Muscle layer of duodenum (tissue), 2 donors: Measurements from ENCODE around the gene SNX12.

Experiments
- H3K27ac ChIP-seq: one replicate; pipeline ENCODE4 v1.7.0; 2013; ENCODE audit warnings: mild to moderate bottlenecking, low read length
- H3K27me3 ChIP-seq: one replicate; pipeline ENCODE4 v1.7.0; 2013; ENCODE audit warnings: low read depth, mild to moderate bottlenecking, control low read depth, low read length
- H3K36me3 ChIP-seq, 2 donors: one replicate each; pipeline ENCODE4 v1.7.0; 2013; ENCODE audit warnings: low read length in 2 of 2, control low read depth in 1 of 2, mild to moderate bottlenecking in 1 of 2; ENCODE audit not compliant: insufficient read depth in 2 of 2, control insufficient read depth in 1 of 2
- H3K4me1 ChIP-seq, 2 donors: one replicate each; pipeline ENCODE4 v1.7.0; 2013; ENCODE audit warnings: low read length in 2 of 2, mild to moderate bottlenecking in 2 of 2, control low read depth in 1 of 2, moderate library complexity in 1 of 2; ENCODE audit not compliant: insufficient read depth in 2 of 2, control insufficient read depth in 1 of 2
- H3K4me3 ChIP-seq, 2 donors: one replicate each; pipeline ENCODE4 v1.7.0; 2013; ENCODE audit warnings: low read length in 2 of 2, low read depth in 1 of 2, mild to moderate bottlenecking in 1 of 2
- H3K9me3 ChIP-seq, 2 donors: one replicate each; pipeline ENCODE4 v1.7.0; 2013; ENCODE audit warnings: low read length in 2 of 2, control low read depth in 1 of 2, mild to moderate bottlenecking in 1 of 2; ENCODE audit not compliant: control insufficient read depth in 1 of 2
- donor health status: healthy.

Gene SNX12

DNA sequence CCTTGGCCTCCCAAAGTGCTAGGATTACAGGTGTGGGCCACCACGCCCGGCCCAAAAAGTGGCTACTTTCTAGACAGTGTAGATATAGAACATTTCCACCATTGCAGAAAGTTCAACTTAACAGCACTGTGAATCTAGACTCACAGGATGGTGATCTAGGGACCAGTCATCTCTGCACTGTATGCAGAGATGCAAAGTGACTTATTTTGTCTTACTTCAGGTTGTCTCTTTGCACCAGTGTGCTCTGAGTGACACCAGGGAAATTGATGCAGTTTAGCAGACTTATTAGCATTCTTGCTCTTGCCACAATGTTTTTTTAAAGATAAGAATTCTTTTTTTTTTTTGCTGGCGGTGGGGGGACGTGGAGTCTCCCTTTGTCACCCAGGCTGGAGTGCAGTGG is 14.7 kb upstream of the SNX12 start:
- Histone ChIP-seq H3K4me1 (no peaks in the 10 kb centered on the region), H3K4me3 (no peak overlapping the region), H3K27ac (no peak overlapping the region), H3K9me3 (no peaks in the 10 kb centered on the region), H3K36me3 (no peaks in the 10 kb centered on the region), H3K27me3 (no peaks in the 10 kb centered on the region)

DNA sequence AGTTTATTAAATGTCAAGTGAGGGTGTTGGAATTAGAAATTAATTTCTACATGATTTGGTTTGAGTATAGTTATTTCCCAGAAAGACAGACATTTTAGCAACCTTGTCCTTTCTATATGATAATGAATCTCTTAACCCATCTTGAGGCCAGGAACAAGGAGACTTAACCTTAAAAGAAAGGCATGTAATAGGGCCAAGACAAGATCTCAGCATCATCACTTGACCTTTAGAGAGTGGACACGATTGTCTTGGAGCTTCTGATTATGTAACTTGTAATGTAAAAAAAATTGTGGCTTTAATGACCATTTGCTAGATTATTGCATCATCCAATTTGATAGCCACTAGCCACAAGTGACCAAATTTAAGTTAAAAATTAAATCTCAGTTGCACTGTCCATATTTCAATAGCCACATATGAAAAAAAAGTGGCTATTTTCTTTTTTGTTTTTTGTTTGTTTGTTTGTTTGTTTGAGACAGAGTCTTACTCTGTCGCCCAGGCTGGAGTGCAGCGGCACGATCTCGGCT is 14.1 kb upstream of the SNX12 start:
- no peak overlapping the region for H3K4me3 ChIP-seq
- no peak overlapping the region for H3K27ac ChIP-seq
- H3K27me3 ChIP-seq, result no peaks in the 10 kb centered on the region
- no peaks in the 10 kb centered on the region for H3K36me3 ChIP-seq
- no peaks in the 10 kb centered on the region for H3K4me1 ChIP-seq
- no peaks in the 10 kb centered on the region for H3K9me3 ChIP-seq

DNA sequence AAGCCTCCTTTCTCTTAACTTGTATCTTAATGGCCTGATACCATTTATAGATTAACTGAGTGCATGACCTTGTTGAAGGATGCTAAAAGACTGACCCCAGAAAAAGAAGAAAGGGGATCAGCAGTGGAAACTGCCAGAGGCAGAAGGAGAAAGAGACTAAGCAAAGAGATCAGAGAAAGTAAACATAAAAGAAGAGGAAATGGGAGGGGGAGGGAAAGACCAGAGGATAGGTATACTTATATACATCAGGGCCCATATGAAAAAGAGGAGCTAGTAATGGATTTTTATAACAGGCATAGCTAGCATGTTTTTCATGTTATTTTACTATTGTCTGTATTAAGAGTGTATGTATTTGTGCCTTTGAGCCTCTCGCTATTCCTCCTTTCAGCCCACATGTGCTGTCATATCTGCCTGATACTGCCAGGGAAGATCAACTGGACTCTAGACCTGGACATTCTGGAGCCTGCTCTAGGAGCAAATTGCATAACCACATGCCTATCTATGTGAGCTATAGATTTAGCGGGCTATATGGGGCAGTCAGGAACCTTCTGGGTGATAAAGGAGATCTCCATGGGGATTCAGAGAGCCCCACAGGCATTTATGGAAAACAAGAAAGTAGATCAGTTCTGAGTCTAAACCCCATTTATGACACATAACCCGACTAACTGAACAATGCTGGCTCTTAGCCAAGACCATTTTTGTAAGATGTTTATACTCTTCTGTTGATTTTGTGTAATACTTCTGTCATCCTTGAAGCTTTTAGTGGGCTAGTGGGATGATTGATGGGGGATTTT is 13.4 kb upstream of the SNX12 start:
- no peaks in the 10 kb centered on the region for H3K36me3 ChIP-seq
- H3K4me1 ChIP-seq, result no peaks in the 10 kb centered on the region
- H3K4me3 ChIP-seq, result no peak overlapping the region
- H3K27me3 ChIP-seq, result no peaks in the 10 kb centered on the region
- H3K9me3 ChIP-seq, result no peaks in the 10 kb centered on the region
- no peak overlapping the region for H3K27ac ChIP-seq

DNA sequence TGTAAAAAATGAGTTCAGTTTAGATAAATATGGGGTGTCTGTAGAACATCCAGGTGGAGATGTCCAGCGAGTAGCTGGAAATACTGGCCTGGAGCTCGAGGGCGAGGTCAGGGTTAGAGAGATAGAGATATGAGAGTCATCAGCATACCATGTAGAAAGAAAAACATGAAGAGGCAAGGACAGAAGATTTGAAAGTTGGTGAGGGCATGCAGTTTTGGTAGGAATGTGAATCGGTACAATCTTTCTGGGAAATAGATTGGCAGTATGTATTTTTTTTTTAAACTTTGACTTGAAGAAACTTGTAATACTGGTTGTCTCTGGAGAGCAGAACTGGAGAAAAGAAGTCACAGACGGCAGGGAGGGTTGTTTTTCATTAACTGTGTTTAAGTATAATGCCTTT is 2.4 kb upstream of the SNX12 start:
- no peaks in the 10 kb centered on the region for H3K9me3 ChIP-seq
- H3K4me1 ChIP-seq, result peaks cover 0 to 13% of the 10 kb centered on the region in 2 donors
- H3K36me3 ChIP-seq, result no peaks in the 10 kb centered on the region
- H3K27ac ChIP-seq, result no peak overlapping the region
- no peaks in the 10 kb centered on the region for H3K27me3 ChIP-seq
- no peak overlapping the region for H3K4me3 ChIP-seq

DNA sequence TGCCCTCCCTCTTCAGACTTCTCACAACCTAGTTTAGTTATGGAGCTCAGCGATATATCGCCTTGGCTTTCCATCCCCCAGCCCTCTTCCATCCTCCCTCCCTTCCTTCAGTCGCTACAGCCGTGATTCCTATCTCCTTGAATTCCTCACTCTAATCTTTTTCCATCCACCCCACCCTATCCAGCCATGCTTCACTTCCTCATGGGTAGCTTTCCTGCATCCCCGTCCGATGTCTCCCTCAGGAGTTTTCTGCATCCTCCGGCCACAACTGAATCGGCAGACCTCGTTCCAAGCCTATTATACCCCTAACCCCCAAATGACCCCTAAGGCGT is 456 bp downstream of the SNX12 start:
- peak overlapping the region; percentile 87 for H3K27ac ChIP-seq
- H3K27me3 ChIP-seq, result no peaks in the 10 kb centered on the region
- H3K4me3 ChIP-seq, result peak overlapping the region; percentile 70 to 88
- H3K36me3 ChIP-seq, result peaks cover 0 to under 1% of the 10 kb centered on the region in 2 donors
- H3K4me1 ChIP-seq, result peaks cover 0 to 13% of the 10 kb centered on the region in 2 donors
- H3K9me3 ChIP-seq, result no peaks in the 10 kb centered on the region

DNA sequence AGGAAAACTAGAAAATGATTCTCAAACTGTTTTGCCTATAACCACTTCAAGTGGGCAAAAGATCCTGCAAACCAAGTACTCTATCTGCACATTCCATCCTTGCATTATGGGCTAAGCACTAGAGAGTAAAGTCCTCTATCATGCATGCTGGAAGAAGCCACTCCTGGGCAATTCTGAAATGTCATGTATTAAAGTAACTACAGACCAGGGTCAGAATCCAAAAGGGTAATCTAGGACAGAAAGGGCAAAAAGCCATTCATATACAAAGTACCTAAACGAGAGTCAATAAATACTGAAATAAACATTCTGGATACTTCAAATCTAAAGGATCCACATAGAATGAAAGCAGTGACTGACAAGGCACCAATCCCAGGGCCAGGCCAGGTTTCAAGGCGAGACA is 1.0 kb downstream of the SNX12 start:
- H3K4me3 ChIP-seq, result peak overlapping the region; percentile 70 to 88
- H3K27ac ChIP-seq, result peak overlapping the region; percentile 87
- no peaks in the 10 kb centered on the region for H3K9me3 ChIP-seq
- no peaks in the 10 kb centered on the region for H3K27me3 ChIP-seq
- peaks cover 0 to 13% of the 10 kb centered on the region in 2 donors for H3K4me1 ChIP-seq
- peaks cover 0 to 5% of the 10 kb centered on the region in 2 donors for H3K36me3 ChIP-seq

DNA sequence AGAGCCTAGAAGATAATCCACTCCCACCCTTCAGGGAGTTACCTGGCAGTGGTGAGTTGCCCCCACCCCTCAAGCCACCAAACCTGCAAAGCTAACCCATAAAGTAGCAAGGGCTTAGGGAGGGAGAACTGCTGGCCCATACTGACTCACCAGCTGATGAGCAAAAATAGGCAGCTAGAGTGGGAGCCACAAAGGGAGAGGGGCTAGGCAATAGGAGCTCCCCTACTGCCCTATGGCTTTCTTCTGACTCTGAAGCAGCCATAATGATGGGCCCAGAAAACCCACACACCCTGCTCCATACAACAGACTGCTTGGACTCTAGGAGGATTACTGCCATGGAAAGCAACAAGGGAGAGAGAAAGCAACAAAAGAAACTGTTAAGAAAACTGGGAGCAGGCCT is 8.0 kb downstream of the SNX12 start:
- H3K4me3 ChIP-seq, result no peak overlapping the region
- no peaks in the 10 kb centered on the region for H3K4me1 ChIP-seq
- H3K27ac ChIP-seq, result no peak overlapping the region
- H3K36me3 ChIP-seq, result peaks cover 16 to 23% of the 10 kb centered on the region in 2 donors
- no peaks in the 10 kb centered on the region for H3K9me3 ChIP-seq
- no peaks in the 10 kb centered on the region for H3K27me3 ChIP-seq

DNA sequence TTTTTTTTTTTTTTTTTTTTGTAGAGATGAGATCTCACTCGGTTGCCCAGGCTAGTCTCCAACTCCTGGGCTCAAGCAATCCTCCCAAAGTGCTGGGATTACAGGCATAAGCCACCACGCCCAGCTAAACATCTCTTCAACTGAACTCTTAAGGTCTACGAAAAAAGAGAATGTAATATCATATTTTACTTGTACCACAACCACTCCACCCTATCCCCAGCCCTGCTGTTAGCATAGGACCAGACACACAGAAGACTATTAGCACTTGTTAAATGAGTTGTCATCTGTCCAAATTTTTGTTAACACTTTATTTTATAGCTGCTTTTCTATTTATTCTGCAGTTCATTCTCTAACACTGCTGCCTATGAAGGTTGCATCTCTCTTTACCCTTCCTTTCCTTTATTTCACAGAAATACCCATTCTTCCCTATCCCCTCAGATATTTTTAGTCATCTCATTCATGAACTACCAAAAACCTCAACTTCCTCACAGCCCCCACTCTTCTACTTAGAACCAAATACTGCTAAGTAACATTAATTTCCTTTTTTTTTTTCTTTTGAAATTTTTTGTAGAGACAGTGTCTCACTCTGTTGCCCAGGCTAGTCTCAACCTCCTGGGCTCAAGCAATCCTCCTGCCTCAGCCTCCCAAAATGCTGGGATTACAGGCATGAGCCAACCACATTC is 10.1 kb downstream of the SNX12 start:
- Histone ChIP-seq H3K4me3 (no peak overlapping the region), H3K27me3 (no peaks in the 10 kb centered on the region), H3K9me3 (no peaks in the 10 kb centered on the region), H3K36me3 (peaks cover 16 to 23% of the 10 kb centered on the region in 2 donors), H3K27ac (no peak overlapping the region), H3K4me1 (no peaks in the 10 kb centered on the region)

DNA sequence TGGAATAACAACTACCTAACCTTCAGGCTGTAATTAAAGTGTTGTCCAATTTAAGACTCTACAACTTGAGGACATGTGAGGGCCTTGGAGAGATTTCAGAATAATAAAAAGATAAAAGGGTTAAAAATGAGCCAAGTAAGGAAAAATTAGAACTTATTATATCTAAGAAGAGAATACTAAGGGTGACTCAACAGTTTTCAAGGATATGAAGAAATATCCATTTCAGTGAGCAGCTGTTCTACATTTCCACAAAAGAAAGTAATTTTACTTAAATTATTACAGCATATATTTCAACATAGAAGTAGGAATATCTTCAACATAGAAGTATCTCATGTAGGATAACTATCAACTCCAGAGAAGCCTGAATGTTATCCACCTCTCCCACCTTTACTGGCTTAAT is 11.3 kb downstream of the SNX12 start:
- Histone ChIP-seq H3K27me3 (no peaks in the 10 kb centered on the region), H3K9me3 (no peaks in the 10 kb centered on the region), H3K4me1 (no peaks in the 10 kb centered on the region), H3K4me3 (no peak overlapping the region), H3K36me3 (peaks cover 16 to 17% of the 10 kb centered on the region in 2 donors), H3K27ac (no peak overlapping the region)

DNA sequence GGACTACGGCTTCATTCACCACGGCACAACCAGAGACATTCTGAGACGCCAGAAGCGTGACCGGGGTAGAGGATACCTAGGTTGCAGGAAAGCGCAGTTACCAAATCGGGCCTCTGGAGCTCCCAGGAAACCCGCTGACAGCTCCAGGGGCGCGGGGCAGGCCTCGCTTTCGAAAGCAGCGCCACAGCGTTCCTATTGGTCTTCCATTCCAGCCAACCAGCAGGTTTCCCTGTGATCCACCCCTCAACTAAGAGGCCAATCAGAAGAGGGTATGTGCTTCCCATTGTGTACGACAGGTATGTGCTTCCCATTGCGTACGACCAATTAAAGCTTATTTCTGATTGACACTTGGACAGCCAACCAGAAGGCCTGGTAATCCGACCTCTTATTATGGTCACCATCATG is 14.9 kb downstream of the SNX12 start:
- H3K27ac ChIP-seq, result no peak overlapping the region
- no peaks in the 10 kb centered on the region for H3K36me3 ChIP-seq
- no peaks in the 10 kb centered on the region for H3K4me1 ChIP-seq
- H3K27me3 ChIP-seq, result no peaks in the 10 kb centered on the region
- no peaks in the 10 kb centered on the region for H3K9me3 ChIP-seq
- peak overlapping the region in 1 of 2 donors; percentile 16 for H3K4me3 ChIP-seq

DNA sequence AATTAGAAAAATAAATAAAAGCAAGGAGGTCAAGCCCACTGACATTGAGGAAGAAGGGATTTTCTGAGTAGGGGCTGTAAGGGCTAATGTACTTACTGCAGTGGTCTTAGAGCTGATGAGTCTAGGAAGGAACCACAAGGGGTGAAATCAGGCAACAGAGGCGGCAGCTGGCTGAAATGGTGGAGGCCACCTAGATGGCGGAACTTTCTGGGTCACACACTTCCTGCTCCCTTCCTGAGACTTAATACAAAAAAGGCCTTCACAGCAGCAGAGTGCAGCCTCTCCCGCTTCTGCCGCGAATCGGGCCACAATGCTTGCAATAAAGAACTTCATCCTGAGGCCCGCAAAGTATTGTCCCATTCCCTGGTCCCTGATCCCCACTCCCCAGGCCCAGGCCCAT is 15.4 kb downstream of the SNX12 start:
- no peaks in the 10 kb centered on the region for H3K4me1 ChIP-seq
- no peaks in the 10 kb centered on the region for H3K36me3 ChIP-seq
- no peak overlapping the region for H3K27ac ChIP-seq
- no peaks in the 10 kb centered on the region for H3K27me3 ChIP-seq
- H3K9me3 ChIP-seq, result no peaks in the 10 kb centered on the region
- H3K4me3 ChIP-seq, result peak overlapping the region in 1 of 2 donors; percentile 16
